Measurements from ENCODE around the gene SLC6A20. TPM values are rescaled to one million over a fixed set of nuclear protein-coding genes. Genes with fewer than 3 reads are reported as not detected.

SLC6A20 gene
- total RNA-seq, 1 donor from 2014 or later, result not detected

DNA sequence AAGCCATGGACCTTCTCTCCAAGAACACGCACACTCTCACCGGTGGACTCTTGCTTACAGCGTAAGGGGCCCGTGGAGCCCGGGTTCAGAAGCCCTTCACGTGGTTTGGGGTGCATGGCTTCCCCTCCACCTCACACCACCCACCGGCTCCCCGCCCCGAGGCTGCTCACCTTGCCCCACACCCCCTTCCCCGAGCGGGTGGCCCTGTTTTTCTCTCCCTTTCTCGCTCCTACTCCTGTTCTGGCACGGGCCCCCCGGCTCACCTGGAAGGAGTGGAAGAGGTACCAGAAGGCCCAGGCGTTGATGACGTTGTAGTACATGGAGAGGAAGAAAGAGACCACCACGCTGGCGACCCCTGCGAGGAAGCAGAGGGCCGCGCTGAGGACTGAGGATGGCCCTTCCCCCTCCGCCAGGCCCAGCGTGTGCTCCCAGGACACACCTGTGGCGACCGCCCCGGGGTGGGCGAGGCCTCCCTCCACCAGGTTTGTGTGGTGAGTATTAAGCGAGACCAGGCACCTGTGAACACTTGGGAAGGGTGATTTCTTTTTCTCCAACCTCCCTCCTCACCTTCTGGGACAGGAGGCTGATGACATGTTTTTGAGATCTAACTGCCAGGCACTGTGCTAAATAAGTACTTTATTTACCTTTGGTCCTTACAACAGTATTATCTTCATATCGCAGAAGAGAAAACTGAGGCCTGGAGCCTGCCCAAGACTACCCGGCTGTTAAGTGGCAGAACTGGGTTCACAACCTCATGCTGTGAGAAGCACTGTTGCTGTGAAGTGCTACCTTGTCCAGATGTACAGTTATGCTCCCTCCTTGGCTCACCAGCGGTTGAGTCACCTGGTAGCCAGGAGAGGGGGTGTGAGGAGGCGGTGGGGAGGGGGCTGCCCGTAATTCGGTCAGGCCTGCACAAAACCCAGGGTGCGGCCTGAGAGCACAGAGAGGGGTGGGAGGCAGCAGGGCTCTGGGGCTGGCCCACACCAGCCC, 16.3 kb downstream of the SLC6A20 start:
- DNase-seq (ENCODE audit: low read depth), result no peak

DNA sequence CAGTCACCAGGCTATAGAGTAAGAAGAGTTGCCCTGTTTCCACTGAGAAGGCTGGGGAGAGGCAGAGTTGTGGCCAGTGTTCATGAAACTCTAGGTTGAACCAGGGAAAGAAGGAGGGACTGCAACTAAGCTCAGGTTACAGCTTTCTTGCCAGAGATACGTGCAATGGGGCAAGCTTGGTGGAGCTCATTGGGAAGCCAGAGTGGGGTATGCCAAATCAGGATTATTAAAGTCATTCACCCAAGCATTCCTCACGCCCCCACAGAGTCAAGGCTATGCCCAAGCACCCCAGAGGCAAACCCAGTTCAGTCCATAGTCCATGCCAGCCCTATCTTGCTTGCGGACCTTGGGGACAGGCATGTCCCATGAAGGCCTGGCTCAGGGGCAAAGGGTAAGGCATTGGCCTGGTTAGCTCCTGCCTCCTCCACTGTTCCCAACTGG, 17.6 kb downstream of the SLC6A20 start:
- DNase-seq (ENCODE audit: low read depth), result no peak

DNA sequence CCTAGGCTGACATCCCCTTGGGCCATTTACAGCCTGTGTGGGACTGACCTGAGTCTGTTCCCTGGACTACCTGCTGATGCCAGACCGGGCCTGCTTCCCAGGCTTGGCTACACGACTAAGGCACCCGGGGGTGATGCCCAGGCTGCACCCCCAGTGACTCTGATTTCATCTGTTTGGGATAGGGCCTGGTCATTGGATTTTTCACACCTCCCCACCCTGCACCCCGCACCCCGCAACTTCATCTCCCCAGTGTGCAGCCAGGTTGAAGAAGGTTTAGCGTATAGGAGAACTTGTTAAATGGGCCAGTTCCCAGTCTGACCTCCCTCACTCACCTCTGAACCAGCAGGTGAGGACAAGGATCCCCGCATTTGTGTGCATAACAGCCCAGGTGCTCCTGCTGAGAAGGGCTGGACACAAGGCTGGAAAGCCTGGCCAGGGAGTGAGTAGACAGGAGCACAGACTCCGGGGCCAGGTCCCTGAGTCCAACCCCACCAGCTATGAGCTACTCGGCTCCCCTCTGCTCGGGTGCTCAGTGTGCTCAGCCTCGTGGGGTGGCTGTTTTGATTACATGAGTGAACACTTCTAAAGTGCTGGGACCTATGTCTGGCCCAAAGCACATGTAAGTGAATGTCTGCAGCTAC, 18.5 kb downstream of the SLC6A20 start:
- no peak for DNase-seq (ENCODE audit: low read depth)

DNA sequence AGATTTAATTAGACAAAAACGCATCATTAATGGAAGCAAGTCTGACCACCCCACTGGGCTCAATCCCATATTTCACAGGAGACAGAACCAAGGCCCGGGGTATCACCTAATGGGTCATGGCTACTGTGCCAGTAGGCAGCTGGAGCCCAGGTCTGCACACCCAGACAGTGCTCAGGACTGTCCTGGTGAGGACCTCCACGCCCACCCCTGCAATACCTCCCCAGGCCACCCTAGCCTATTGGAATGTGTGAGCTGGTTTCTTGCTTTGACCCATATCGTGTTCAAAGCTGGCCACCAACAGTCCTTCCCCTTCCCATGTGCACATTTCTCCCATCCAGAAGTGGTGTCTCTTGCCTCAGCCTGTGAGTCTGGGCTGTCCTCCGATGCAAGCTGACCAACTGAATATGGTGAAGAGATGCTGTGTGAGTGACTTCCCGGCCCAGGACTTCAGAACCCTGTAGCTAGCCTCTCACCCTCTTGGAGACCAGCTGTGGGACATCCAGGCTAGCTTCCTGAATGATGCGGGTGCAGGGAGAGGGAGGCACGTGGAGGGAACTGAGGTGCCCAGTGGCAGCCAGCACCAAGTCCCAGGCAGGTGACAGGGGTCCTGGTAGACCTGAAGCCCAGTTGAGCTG, 19.1 kb downstream of the SLC6A20 start:
- DNase-seq (ENCODE audit: low read depth), result no peak

- DNase-seq (ENCODE audit: low read depth), result no peak
Observed at GRCh38 chr3:45776611-45777010, 19.7 kb downstream of the SLC6A20 start.

DNA sequence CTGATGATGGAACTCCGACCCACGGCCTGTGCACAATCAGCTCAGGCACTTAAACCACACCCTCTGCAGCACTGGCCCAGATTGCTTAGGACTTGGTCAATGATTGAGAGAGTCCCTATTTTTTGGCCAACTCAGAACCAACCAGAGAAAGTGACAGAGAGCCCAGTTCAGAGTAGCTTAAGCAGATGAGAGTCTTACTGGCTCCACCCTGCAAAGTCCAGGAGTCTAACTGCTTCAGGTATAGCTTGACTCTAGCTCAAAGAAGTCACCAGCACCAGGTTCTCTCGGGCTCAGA, 20.1 kb downstream of the SLC6A20 start:
- DNase-seq (ENCODE audit: low read depth), result no peak

DNA sequence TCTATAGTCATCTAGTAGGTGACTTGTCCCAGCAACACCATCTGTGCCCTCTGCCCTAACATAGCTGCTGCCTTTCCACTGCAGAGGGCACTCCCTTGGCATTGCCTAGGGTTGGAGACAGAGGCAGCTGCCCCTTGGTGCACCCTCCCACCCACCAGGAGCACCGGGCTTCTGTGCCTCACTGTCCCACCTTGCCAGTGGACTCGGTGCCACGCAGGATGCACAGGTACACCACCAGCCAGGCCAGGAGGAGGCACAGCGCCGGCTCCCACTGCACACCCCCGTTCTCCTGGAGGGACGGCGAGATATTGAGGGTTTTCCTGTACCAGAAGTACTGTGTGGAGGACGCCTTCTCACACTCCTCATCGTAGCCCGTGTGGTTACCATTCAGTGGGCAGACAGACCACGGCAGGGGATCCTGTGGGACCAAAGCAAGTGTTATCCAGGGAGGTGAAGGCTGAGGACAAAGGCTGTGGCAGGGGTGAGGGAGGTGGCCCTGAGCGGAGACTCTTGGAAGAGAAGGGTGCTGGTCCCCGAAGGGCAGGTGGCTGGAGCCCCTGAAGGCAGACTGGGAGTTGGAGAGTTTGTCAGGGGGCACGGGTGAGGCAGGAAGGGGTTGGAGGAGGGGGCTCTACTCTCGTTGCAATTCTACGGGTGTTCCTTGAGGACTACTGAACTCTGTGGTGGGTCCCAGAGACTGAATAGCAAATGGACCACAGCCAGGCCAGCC, 20.6 kb downstream of the SLC6A20 start:
- DNase-seq (ENCODE audit: low read depth), result no peak

DNA sequence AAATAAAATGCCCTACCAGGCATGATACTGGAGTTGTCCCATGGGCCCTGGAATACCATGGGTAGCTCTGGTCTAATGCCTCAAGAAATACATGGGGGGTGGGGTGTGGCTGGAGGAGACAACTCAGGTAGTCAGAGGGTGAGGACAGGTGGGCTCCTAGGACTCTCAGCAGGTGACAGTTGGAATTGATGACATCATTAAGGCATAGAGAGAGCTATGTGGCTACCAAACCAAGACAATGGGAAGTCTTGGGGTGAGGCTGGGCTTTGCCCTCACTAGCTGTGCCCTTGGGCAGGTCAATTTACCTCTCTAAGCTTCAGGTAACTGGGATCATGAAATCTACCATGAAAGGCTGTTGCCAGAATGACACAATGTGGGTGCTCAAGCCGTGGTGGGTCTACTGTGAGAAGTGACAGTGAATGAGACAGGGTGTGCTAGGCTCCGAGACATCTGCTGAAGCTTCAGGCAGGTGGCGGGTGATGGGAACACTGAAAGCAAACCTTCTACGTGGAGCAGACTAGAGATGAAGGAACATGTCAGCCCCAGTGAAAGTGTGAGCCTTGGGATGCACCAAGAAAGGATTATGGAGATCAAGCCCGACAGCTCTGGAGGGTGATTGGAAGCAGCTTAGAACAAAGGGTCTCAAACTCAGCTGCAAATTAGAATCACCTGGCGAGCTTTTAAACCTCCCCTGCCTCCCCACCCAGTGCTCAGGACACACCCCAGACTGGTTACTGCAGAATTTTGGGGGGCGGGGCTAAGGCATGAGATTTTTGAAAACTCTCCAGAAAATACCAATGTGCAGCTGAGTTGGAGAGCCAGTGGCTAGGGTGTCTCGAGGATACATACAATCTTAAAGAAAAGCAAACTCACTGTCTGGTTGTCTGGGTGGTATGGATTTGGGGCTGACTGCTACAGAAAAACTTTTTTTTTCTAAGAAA, 21.5 kb downstream of the SLC6A20 start:
- DNase-seq (ENCODE audit: low read depth), result no peak

DNA sequence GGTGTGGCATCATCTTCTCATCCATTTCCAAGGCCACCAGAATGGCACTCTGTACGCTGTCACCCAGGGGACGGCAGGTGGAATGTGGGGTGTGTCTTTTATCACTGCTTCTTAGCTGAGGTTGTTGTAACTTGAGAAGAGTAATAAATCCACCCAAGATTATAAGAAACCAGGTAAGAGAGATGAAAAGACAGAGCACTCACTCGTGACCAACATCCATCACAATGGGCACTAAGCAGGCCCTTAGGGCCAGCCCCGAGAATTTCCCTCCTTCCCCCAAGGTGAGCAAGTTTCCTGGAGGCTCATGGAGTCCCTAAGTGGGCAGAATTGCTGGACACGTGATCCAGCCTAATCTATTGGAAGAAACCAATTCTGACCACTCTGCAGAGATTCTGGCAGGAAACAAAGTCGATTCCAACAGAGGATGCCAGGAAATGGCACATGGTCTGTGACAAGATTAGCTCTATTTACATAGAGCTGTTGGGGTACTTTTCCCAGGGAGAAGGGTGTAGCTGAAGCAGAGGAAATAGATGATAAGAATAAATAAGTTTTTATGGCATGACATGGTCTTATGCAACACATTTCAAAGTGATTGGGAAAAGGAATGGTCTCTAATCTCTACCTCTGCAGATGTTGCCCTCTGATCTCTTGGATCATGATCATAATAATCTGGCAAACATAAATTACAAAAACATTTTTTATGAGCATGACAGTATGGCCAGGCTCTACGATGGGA, 22.5 kb downstream of the SLC6A20 start:
- no peak for DNase-seq (ENCODE audit: low read depth)

- no peak for DNase-seq (ENCODE audit: low read depth)
Observed at GRCh38 chr3:45773072-45773471, 23.3 kb downstream of the SLC6A20 start.

- DNase-seq (ENCODE audit: low read depth), result no peak
Observed at GRCh38 chr3:45772341-45773035, 23.8 kb downstream of the SLC6A20 start.

DNA sequence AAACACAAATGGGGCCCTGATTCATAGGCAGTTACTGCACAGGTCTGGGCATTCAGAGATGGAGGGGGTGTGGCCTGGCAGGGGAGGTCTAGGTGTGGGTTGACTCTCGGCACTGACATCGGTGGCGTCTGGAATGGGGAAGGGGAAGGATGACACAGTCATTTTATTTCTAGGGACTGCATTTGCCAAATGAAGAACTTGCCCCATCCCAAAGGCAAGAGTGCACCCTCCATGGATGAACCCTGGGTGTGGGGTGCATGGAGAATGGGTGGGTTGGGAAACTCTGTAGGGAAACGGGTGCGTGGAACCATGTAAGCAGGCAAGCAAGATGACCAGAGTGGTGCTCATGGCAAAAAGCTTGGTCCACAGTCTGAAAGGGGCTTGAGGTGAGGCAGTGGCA, 24.5 kb downstream of the SLC6A20 start:
- DNase-seq (ENCODE audit: low read depth), result no peak

- DNase-seq (ENCODE audit: low read depth), result no peak
Observed at GRCh38 chr3:45771166-45771775, 25.1 kb downstream of the SLC6A20 start.

DNA sequence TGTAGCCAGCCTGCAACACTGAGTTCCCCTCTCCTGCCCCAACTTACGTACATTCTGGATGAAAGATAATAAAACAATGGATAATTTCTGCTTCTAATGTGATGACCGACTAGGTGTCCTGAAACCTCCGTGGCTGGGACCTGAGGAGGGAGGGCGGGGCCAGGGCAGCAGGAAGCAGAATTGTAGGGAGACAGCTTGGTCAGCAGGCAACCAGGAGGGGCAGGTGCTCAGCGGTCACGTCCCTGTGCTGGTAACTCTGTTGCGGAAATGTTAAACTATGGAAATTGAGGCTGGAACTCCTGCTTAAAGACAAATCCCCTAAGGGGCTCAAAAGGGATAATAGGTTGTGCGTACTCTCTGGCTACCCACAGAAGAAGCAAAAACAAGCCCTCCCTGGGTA, 30.4 kb downstream of the SLC6A20 start:
- DNase-seq (ENCODE audit: low read depth), result no peak

DNA sequence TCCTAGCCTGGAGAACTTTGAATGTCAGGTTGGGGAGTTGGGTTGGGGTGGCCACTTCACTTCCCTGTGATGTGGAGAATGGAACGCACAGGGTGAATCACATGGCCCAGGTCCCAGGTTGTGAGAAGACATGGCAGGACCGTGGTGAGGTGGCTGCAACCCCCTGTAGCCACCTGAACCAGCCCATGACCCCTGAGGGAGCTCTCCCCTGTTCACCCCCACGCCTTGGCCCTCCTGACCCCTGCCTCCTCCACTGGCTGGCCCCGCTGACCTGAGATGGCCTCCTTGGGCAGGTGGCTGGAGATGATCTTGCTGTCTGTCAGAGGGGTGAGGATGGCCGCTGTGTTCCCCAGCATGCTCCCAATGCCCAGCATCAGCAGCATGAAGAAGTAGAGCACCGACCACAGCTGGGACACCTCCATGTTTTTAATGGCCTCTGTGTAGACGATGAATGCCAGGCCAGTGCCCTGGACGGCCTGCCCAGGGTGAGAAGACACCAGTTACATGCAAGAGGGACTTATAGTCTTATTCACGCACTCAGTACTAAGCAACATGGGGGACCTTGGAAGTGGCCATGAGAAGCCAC, 31.0 kb downstream of the SLC6A20 start:
- no peak for DNase-seq (ENCODE audit: low read depth)

- DNase-seq (ENCODE audit: low read depth), result no peak
Observed at GRCh38 chr3:45763303-45763675, 33.0 kb downstream of the SLC6A20 start.

DNA sequence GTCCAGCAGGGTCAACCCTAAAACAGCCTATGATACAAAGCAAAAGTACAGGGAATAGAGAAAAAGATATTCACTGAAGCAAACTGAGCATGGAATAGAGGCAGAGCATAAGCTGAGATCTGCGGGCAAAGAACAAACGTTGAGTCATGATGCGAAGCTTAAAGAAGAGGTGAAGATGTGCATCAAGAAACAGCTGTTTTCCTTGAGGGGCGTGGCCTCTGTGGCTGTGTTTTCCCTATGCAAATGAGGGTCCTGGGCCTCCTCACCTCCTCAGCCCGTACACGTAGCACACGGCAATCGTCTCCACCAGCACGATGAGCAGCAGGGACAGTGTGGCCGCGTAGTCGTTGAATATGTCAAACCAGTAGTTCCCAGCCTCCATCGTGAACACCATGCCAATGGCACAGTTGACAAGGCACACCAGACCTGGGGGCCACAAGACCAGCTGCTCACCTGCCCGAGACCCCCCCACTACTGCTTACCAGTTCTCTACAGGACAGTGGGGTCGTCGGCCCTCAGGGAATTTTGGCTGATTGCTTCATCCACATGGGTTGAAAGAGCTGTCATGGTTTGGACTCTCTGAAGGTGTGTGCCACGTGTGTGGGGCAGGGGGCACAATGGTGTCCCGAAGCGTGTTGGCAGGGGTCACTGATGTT, 33.6 kb downstream of the SLC6A20 start:
- DNase-seq (ENCODE audit: low read depth), result no peak

DNA sequence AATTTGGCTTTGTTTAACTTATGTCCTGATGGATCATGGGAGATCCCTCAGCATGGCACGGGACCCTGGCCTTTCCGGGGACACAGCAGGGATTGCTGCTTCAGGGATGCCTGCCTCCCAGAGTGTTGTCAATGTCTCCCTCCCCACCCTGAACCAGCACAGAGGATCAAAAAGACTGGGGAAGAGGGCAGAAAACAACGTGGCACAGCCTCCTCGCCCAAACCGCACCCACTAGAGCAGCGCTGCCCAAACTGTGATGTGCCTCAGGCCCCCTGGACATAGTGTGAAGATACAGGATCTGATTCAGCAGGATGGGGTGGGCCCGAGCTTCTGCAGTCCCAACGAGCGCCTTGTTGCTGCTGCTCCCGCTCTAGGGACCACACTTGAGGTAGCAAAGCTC, 34.5 kb downstream of the SLC6A20 start:
- DNase-seq (ENCODE audit: low read depth), result no peak

All from myocyte (in vitro differentiated cells).